Hepatic stellate cell (primary cell): ENCODE results near the gene LIG1.

Source experiments
- DNase-seq: peaks from one replicate; pipeline ENCODE4 v3.0.0; 2011; ENCODE audit warnings: low spot score

Gene LIG1

DNA sequence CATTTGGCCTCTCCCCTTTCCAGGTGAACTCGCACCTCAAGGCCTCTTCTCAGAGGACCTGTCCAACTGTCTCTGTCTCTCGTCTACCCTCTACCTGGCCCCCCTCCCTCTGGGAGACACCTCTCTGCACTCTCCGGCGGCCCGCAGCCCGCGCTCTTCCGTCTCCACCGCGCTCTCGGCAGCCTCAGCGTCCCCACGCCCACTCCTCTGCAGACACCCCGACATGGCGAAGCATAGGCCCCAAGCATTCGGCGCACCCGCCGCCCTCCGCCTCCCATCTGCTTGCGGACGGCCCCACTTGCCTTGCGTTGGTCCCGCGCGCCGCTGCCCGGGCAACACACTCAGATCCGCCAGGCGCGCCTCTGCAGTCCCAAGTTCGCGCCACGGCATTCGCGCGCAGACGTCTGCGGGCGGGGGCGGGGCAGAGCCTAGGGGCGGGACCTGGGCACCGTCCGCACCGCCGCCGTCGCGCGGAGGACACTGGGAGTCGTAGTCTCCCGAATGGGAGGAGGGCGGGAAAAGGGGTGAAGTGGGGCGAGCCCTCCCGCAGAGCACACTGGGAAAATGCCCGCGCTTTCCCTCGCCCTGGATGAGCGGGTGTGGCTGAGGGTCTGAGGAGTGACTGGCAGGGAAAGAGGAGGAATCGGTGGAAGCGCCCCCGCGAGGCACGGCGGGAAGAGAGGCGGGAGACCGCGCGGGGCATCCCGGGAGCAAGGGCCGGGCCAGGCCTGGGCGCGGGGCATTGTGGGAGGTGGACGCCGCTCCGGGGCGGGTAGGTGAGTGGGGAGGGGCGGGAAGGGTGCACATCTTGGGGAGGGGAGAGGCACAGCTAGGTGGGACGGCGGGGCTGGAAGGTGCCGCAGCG lies at the start of gene LIG1, which contains the start of gene ZSWIM9:
TSS of gene LIG1 (minus strand) at position 406 of the 865 bp plus-strand sequence. CDS start 4,778 bp downstream, outside the sequence.
TSS of gene ZSWIM9 (plus strand) at position 742 of the 865 bp plus-strand sequence. CDS start 1,123 bp downstream, outside the sequence.
- DNase-seq = peak; percentile 98

DNA sequence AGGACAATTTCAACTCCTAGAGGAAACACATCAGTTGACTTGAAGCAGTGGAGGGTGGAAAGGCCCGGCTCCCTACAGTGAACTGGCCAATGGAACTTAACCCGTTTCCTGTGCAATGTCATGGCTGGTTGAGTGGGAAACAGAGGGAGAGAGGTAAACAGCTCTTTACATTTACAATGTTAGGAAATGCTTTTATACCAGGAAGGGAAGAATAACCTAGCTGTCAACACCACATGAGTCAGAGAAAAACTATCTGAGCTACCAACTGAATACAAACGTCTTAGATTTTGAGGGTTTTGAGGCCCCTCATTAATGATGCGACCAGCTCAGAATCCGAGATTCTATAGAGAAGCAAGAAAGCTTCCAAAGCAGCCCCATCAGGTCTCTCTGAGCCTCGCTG lies 48.9 kb upstream of the LIG1 start:
- DNase-seq = no peak

DNA sequence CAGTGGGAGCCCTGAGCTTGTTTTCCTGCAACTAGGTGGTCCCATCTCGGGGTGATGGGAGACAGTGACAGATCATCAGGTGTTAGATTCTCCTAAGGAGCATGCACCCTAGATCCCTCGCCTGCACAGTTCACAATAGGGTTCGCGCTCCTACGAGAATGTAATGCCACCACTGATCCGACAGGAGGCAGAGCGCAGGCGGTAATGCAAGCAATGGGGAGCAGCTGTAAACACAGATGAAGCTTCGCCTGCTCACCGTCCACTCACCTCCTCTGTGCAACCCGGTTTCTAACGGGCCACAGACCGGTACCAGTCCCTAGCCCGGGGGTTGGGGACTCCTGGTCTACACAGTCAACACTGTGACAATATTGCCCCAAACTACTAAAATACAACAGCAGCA lies 46.8 kb upstream of the LIG1 start:
- no peak for DNase-seq

DNA sequence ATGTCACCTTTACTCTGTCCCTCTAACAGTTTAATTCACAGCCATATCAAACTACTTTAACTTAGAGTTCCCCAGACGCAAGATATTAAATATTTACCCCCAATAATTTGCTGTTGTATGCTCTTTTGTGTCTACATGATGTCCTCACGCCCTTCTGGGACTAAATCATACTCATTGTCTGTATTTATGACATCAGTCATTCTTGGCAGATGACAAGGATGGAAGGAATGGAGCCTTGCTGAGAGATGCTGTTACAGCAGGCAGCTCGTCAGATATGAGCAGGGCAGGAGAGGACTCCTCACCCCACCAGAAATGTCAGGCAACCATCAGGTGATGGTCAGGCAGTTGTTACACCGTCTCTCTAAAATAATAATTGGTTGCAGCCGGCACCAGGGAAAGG lies 43.8 kb upstream of the LIG1 start:
- no peak for DNase-seq

DNA sequence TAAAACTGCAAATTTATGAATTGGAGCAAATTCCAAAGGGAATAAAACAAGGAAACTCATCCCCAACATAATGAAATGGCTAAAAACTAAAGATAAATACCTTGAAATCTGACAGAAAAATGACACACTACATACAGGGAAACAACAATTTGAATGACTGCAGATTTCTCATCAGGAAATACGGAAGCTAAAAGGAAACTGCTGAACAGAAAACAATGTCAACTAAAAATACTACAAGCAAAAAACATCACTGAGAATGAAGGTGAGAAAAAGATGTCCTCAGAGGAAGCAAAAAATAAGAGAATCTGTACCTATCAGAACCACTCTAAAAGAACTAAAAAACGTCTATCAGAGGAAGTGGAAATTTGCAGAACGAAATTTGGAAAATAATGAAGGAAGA lies 39.9 kb upstream of the LIG1 start:
- DNase-seq = no peak

DNA sequence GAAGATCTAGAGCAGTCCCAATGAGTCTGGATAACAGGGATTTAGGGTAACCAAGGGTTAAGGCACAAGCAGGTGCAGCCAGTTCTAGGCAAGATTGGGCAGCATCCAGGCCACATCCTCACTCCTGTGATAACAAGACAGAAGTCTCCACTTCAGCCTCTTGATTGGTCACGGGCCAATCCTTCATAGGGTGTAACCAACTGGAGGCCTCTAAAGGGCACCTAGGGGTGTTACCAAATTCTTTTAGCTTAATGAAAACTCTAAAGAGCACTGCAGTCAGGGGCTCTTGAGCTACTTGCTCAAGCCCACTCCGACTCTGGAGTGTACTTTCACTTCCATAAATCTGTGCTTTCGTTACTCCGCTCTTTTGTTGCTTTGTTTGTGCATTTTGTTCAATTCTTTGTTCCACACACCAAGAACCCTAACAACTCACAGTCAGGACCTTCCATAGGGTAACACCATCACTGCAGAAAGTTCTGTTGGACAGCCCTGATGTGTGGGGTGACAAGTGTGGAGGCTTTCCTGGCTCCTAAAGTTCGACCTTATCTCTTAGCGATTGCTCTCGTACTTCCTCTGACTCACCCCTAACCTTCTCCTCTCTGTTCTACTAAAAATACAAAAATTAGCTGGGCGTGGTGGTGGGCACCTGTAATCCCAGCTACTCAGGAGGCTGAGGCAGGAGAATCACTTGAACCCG lies 36.4 kb upstream of the LIG1 start:
- no peak for DNase-seq

DNA sequence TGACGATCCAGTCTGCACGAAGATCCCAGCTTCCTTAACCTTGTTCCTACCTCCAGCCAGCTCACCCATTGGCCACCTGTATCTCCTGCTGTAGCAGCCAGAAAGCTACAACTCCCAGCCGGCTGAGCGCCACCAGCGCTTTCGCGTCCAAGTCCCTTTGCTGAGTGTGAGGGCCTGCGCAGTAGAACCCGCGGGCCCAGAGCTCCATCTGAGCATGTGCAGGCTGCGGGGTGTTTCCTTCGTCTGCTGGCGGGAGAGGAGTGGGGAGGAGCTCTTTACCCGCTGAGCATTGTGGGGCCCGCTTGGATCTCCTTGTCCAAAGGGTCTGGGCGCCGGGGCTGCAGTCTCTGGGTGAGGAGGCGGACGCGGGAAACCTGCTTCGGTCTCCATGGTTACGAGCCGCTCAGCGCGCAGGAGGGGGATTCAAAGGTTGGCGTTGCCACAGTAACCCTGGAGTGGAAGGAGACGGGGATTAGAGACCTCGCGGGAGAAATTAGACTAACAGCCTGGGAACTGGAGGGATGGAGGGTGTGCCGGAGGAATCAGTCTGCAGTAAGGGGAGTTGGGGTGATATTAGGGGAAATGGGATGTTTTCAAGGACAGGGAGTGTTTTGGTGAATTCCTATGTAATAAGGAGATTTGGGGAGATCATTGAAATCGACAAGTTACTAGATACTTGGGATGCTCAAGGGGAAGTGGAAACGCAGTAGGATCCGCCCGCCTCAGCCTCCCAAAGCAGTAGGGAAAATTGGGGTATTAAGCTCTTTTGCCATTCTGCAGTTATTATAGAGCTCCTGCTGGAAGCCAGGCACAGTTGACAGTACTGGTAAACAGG lies 33.9 kb upstream of the LIG1 start:
- peak; percentile 97 for DNase-seq

DNA sequence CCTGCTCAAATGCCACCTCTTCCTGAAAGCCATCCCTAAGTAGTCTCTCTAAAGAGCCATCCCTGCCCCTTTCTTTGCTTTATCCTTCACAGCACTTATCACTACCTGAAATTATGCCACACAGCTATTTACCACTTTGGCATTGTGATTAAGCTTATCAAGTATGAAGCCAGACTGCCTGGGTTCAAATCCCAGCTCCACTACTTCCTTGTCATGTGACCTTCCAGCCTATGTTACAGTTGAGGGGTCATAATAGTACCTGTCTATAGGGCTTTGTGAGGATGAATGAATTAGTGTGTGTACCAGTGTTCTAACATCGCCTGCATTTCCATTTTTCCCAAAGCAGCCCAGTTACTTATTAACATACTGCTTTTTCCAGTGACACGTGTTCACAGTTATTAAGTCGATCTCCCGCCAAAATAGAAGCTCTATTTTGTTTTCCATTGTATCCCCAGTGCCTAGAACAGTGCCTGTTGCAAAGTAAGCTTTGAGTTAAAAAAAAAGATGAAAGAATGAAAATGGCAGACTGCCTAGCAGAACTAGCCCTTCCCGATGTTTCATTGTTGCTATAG lies 33.2 kb upstream of the LIG1 start:
- no peak for DNase-seq

DNA sequence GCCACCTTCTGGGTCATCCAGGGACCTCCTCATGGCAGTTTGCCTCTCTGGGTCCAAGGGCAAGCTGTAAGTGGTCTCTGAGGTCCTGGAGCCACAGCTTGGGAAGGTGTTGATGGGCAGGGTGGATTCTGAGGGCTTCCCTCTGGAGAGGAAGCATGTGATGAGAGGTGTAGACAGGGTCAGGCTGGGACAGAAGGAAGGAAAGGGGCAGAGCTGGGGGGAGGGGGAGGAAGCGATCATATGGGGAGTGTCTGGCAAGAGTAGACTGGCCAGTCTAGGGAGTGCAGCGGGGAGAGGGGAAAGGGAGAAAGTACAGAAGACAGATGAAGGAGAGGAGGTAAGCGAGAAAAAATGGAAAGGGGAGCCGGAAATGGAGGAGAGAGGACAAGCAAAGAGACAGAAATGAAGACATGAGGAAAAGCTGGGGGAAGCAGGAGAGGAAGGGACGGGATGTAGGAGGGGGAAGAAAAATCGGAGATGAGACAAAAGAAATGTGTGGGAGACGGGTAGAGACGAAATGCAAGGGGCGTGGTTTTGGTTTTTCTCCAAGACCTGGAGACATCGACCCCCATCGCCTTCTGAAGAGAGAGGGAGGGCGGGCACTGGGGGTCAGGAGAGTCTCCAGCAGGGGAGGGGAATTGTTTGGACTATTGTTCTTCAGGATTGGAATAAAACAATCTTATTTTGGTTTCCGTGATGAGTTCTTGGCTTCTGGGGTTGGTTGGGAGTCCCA lies 27.0 kb upstream of the LIG1 start:
- DNase-seq = no peak

DNA sequence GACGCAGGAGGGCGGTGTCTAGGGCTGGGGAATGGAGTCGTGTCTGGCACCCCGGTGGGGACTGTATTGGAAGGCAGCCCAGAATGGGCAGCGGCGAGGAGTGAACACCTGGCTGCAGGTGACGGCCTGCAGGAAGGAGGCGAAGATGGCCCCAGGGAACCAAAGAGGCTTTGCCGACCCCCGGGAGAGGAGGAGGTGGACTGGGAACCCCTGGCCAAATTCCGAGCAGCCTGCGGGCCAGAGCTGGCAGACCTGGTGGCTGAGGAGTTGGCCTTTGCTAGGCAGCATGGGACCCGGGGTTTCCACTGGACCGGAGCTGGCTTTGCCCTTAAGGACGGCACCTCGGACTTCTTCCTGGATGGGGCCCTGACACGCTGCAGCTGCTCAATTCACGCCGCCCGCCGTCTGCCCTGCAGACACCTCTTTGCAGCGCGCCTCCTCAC lies 26.2 kb upstream of the LIG1 start:
- no peak for DNase-seq

DNA sequence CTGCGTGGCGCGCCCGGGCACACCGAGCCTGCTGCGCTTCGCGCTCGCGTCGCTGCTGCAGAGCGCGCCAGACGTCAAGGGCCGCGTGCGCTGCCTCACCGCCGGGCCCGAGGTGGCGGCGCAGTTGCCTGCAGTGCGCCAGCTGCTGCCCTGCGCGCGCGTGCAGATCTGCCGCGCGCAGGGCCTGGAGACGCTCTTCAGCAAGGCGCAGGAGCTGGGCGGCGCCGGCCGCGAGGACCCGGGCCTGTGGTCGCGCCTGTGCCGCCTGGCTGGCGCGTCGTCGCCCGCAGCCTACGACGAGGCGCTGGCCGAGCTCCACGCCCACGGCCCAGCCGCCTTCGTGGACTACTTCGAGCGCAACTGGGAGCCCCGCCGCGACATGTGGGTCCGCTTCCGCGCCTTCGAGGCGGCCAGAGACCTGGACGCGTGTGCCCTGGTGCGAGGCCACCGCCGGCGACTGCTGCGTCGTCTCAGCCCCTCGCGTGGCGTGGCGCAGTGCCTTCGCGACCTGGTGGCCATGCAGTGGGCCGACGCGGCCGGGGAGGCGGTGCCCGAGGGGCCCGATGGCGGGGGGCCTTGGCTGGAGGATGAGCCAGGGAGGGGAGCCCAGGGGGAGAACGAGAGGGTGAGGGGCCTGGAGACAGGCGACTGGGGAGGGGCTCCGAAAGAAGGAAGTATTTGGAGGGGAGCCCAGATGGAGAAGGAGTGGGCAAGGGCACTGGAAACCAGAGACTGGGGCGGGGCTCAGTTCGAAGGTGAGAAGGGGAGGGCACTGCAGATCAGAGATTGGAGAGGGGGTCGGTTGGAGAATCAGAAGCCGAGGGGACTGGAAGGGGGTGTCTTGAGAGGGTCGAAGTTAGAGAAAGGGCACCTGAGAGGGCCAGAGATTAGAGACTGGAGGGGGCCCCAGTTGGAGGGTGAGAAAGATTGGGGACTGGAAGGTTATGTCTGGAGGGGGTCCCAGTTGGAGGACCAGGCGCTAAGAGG lies 25.0 kb upstream of the LIG1 start:
- no peak for DNase-seq

DNA sequence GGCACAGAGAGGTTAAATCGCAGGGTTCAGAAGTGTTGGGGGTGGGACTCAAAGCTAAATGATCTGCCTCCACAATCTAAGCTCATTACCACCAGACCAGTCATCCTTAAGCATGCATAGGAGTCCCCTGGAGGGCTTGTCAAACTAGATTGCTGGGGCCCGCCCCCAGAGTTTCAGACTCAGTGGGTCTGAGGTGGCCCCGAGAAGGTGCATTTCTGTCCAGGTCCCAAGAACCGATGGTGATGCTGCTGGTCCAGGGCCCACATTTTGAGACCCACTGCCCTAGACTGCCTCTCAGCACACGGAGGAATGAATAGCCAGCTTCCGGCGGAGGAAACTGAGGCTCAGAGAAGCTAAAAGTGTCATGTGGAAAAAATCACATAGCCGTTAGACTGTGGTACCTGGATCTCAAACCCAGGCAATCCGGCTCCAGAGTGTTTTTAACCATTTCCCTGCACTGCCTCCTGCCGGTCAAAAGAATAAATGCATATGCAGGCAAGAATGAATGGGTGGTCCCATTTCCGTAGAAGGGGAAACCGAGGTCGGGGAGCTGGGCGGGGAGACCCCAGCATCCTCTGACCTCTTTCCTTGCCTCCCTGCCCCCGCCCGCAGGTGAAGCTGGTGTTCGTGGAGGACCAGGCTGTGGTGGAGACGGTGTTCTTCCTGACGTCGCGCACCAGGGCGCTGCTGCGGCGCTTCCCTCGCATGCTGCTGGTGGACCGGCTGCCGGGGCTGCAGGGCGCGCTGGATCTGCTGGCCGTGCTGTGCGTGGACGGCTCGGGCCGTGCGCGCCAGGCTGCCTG lies 24.1 kb upstream of the LIG1 start:
- no peak for DNase-seq

DNA sequence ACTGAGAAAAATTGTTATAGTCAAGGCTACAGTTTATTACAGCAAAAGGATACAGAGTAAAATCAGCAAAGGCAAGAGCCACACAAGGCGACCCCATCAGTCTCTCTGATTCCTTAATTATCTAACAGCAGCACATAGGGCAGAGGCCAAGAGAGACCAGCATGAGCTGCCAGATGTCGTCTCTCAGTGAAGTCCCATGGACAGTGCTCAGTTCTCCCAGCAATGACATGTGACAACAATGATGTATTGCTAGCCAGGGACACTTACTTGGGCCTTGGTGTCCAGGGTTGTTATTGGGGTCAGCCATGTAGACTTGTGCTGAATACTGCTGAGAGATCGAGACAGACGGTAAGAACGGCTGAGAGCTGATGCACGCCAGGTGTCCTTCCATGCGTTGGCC lies 22.6 kb upstream of the LIG1 start:
- DNase-seq = no peak

DNA sequence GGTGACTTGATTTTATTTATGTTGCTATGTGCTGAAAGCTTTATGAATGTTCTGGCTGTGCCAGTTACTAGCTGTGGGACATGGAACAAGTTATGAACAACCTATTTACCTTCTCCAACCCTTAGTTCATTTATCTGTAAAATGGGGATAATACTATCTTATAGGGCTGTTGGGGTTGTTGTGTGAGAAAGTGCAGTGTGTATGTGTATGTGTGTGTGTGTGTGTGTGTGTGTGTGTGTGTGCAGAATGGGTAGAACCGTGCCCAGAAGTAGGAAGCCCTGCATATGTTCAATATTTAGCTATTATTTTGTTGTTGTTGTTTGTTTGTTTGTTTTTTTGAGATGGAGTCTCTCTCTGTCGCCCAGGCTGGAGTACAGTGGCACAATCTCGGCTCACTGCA lies 20.7 kb upstream of the LIG1 start:
- no peak for DNase-seq

DNA sequence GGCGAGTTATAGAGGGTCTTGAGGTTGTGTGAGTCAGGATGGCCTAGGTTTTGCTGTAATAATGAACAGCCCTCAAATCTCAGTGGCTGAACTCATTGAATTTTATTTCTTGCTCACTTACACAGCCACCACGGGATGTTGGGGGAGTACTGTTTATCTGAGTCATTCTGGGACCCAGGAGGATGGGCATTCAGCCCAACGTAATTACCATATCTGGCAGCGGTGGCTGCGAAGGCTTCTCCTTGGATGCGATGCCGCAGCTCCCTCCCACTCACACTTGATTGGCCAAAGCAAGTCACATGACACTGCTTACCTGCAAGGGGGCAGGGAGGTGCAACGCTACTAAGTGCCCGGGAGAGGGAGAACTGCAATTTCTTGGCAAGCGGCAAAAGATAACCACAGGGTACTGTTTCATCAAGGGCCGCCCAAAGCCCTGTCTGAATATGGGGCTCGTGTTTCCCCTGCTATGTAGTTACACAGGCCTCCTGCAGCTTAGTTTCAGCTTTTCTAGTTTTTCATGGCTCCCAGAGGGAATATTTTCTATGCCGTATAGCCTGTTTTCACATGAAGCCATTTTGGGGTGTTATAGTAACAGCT lies 20.2 kb upstream of the LIG1 start:
- no peak for DNase-seq

DNA sequence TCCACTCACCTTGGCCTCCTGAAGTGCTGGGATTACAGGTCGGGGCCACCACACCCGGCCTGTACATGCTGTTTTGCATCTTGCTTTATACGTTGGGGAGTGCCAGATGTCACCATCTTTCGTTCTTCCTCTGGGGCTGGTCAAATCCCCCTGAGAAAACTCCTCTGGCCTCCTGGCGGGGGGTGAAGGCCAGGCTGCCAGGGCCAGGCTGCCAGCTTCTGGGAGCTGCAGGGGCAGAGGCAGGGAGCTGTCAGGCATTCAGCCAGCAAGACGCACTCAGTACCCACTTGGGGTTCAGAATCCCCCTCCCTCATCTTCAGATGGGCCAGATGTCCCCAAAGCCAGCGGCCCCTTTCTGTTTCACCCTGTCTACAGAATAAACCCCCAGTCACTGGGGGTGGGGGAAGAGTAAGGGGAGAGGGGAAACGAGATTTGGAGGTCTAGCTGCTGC lies 16.4 kb upstream of the LIG1 start:
- no peak for DNase-seq

DNA sequence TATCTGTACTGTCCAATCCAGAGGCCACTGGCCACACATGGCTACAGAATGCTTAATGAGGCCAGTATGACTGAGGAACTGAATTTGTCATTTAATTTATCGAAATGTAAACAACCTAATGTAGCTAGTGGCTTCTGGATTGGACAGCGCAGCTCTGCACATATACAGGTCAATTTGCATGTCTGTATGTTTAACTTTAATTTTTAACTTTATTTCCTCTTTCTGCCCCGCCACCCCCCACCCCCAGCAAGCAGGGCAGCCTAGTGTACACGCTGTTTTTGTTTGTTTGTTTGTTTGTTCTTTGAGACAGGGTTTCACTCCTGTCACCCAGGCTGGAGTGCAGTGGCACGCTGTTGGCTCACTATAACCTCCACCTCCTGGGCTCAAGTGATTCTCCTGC lies 15.9 kb upstream of the LIG1 start:
- no peak for DNase-seq

DNA sequence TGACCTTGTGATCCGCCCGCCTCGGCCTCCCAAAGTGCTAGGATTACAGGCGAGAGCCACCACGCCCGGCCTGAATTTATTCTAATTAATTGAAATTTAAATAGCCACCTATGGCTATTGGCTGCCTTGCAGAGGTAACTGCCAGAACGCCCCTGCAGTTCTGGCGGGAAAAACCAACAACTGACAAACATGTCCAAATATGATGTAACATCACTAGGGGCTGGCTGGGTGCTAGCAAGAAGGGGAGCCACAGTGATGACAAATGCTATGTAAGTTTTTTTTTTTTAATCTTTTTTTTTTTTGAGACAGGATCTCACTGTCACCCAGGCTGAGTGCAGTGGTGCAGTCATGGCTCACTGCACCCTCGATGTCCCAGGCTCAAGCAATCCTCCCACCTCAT lies 13.2 kb upstream of the LIG1 start:
- no peak for DNase-seq

DNA sequence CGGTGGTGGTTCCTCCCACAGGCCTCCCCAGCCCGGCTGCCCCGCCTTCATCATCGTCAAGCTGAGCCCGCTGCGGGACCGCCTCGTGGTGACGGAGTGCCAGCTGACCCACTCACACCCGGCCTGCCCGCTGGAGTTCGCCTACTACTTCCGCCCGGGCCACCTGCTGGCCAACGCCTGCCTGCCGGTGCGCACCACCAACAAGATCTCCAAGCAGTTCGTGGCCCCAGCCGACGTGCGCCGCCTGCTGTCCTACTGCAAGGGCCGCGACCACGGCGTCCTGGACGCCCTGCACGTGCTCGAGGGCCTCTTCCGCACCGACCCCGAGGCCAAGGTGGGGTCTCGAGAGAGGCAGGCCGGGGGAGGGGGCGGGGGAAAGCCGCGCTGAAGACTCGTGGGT lies 12.3 kb upstream of the LIG1 start:
- DNase-seq = no peak
